NCI-H128 (cell line): ENCODE results near the gene SALL2.

Experiments
- DNase-seq: peaks from one replicate; lab custom pipeline; 2025; ENCODE audit not compliant: unreplicated experiment; lab: John Stamatoyannopoulos, UW

The SALL2 gene

DNA sequence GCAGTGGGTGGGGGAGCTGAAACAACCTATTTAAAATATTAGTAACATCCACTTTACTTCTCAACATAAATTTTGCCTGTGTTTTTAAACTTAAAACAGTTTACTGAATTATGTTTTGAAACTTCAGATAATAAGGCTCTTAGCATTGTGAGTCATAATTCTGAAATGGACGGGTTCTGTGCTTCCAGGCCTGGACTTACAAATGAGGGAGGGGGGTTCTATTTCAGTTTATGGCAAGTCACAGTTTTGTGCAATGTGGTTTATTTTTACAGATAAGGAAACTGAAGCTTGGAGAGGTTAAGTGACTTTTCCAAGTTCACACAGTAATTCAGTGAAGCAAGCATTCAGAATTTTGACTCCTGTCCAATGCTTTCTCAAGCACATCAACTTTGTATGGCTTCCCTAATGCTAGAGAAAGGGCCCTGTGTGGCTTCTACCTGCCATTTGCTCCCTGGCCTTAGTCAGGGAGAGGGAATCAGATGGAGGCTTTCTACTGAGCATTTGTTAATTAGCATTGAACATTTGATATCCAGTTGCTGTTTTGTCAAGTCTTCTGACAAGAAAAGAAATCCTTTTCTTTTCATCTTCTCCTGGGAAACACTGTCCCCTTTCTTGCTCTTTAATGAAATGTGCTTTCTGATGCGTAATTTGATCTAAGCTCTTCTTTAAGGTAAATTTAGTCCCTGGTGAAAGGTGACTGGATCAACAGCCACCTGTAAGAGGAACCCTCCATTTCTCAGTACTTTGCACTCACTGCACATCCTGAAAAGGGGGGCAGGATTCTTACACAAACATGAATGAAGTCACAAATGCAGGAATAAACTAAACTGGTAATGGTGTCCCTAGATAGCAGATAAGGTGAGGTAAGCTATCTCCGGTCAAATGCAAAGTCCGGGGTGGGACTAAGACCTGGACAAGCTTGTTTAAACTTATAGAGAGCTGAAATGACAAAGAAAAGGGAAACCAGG is 2.5 kb upstream of the SALL2 start:
- no peak for DNase-seq

DNA sequence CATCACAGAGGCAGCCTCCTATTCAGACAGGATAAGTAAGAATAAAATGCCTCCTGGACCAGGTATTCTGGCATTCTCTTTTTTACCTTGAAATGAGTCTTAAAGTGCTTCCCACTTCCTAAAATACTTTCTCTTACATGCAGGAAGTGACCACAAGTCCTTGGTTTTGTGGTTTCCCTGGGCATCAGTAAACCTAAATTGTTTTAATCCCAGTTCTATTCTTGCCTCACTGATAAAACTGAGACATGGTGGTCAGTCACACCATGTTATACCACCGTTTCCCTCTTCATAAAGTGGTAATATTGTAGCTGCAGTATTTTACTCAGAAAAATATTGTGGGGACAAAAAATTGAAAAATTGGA is 1.2 kb upstream of the SALL2 start:
- no peak for DNase-seq

DNA sequence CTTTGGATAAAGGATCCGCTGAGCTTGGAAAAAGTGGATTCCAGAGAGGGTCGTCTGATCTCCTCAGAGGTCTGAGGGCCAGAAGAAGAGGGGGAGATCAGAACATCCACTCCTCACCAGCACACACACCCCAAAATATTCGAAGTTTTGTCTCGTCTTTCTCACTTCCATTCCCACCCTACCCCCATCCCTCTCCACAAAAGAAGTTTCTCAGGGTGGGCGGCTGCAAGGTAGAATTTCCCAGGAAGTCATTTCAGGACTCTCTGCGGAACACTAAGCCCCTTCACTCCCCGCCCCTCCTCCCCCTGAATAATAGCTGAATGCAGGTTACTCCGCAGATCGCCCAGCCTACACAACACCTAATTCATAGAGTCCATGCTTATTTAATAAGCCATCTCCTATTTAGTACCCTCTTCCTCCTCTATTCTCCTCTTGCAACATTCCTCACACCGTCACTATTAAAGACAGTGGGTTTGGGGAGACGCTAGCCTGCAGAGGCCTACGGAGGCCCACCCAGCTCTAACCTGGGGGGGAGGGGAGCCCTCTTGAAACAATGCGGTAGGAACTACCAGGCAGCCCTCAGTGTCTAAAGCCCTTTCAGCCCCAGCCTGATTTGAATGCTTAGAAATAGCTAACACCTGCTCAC is 649 bp upstream of the SALL2 start:
- DNase-seq, result no peak

DNA sequence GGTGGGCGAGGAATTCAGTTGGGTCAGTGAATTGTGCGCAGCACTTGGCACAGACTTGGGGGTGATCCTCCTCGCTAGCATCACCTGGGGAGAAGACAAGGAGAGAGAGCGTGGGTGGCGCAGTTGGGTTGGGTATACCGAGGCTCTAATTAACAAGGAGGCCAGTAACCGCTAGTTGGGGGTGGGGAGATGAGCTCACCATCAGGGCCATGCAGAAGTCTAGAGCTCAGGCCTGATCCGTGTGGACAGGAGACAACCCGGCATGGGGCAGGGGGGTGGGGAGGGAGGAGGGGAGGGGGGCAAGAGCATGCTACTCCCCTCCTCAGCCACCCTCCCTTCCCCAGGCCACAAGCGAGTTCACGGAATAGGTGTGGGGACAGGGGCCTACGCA is 580 bp downstream of the SALL2 start:
- DNase-seq, result no peak

DNA sequence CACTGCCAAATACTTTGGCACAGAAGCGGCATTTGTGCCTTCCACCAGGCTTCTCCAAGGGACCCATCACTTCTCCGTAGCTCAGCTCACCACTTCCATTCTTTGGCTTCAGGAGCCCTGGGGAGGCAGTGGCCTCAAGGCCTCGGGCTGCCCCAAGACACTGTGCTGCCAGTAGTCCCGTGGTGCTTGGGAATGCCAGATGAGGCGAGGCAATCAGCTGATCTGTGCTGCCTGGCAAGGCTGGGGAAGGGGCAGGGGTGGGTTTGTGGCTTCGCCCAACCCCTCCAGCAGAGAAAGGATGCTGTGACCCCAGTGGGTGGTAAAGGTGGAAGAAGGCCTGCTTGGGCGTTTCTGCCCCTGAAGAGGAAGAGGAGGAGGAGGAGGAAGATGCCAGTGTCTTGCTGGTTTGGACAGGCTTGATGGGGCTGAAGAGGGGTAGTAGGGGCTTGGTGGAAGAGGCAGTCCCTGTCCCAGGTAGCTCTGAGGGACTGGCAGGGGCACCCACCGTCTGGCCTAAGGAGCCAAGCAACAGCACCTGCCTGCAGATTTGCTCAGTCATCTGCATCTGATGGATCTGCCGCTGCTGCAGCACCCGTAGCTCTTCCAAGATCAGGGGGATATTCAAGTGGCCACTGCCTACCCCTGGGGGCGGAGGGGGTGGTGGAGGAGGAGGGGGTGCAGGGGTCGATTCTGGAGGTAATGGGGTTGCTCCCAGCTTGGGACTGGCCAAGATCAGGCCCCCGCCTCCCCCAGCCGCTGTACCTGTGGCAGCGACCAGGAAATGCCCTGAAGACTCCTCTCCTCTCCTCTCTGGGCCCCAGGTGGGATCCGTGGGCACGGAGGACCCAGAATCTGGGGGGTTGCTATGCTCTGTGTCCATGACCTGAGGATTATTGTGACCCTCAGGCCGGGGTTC is 1.3 kb downstream of the SALL2 start:
- no peak for DNase-seq

DNA sequence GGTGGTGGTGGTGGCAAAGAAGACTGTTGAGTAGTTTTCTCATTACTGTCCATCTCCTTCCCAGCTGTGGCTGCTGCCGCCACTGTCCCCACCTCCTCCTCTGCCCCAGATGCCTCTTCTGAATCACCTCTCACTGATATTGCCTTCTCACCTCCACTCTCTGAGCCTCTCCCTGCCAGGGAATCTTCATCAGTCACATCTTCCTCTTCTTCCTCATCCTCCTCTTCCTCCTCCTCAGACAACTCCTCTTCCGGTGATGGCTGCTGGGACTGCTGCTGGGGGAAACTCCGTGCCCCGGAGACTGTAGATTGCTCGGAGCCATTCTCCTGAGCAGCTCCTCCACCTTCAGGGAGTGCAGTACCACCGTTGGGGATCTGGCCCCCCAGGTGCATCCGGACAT is 2.9 kb downstream of the SALL2 start:
- DNase-seq, result no peak

DNA sequence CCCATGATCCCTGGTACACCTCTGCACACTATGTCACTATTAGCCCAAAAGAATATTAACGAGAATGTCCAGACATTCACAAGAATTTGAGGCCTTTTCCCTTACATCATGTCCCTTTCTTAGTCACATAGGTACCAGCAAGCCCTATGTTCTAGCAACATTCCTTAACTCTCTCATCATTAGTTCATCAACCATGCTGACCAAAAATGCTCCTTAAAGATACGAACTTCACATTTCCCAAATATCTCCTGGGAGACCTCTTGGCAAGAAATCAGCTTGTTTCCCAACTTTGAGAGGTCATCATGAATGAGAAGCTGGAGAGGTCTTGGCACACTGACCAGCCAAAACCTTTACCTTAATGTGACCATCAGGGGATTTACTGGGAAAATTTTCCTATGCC is 4.6 kb downstream of the SALL2 start:
- DNase-seq, result no peak

DNA sequence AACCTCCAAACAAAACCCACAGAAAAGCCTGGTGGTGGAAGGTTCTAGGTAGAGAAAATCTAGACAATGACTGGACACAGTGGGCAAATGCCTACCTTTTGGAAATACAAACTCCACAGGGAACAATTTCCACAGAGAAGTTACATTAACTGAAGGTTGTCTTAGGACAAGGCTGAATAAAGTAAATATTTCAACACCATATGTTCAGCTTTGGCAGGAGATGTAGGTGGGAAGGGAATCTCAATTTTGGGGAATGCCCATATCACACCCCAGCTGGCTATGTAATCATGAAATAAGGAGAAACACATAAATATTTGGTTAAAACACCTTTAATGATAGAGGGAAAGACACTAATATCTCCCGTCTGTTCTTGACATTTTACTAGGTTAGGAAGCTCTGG is 5.4 kb downstream of the SALL2 start:
- DNase-seq, result no peak

DNA sequence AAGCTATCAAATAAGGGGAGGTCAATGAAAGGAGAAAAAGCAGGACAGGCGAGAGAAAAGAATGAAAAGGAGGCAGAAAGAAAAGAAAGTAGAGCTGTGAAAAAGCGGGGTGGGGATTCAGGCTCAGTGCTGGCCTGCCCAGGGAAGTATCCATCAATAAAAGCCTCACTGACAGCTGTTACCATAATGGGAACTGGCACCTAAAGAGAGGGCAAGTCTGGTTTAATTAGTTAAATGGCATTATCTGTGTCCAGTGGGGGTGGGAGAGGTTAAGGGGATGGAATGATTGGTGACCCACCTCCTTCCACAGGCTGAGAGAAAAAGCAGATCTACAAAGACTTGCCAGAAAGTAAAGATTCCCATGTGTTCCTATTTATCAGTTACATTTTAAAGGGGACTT is 7.4 kb downstream of the SALL2 start:
- no peak for DNase-seq

DNA sequence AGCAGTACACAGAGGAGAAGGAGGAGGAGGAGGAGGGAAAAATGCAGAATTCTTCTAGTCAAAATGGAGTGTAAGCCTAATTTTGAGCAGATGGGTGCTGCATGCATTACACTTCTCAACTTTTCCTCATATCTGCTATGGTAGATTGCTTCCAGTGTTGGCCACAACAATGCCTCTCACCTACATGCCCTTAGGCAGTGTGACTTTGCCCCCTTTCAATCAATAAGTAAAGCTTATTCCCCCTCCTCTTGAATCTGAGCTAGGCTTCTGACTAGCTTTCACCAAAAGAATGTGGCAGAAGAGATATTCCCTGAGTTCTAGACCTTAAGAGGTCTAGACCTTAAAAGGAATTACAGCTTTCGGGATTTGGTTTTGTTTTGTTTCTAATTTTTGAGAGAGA is 11.8 kb downstream of the SALL2 start:
- no peak for DNase-seq

DNA sequence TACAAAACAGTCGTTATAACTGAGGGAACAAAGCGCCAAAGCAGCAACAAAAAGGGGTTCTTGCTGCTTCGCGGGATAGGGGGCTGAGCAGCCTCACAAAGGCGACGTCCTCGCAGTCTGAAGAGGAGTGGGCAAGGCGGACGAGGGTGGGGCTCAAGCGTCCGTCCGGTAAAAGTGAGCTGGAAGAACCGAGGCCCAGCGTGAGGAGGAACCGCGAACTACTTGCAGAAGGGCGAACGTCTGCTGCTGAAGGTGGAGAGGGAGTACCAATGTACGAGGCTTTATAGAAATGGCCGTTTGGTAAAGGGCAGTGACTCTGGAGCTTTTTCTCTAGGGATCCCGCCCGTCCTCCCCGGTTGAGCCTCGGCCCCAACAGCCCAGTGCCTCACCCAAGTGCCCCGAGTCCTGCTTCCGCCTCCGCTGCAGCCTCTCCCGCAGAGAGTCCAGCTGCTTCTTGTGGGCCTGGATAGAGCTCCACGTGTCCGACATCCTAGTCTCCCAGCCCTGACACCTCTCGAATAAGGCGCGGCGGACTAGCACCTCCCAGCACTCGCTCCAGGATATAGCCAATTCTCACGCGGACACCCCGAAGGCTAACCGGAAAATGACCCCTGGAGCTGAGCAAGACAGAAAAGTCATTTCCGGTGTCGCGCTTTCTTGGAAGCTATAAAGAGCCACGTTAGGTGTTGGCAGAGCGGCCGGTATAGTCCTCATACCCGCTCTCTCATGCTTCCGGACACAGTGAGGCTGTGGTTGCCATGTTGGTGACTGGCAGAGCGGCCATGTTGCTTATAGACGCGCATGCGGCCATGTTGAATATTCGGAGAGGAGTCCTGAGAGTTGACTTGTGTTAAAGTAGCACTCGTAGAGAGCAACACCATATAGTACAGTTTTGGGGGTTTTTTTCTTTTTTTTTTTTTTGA is 15.2 kb downstream of the SALL2 start, which contains the start of gene METTL3:
Gene METTL3, minus strand, starts transcription at position 606 of the 923 bp plus-strand sequence. Its CDS starts 117 bp downstream, at position 489.
- DNase-seq, result peak; percentile 93

DNA sequence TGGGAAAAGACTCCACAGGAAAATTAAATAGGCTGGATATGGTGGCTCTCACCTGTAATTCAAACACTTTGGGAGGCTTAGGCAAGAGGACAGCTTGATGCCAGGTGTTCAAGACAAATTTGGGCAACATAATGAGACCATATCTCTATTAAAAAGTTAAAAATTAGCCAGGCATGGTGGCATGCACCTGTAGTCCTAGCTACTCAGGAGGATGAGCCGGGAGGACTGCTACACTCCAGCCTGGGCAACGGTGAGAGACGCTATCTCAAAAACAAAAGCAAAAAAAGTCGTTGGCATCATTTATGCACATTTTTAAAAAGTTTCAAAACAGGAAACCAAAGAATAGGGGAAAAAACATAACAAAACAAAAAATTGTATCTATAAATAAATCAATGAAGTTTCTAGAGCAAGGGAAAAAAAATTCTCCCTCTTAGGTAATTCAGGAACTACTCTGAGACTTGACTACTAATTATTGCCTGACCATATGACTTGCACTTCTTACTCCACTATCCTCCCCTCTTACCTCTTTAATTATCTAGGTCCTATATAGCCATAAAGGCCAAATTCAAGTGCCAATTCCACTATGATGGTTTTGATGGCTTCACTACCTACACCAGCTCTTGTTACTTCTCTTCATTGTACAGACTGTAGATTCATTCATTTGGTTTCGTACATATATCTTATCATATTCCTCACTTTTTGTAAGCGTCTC is 16.6 kb downstream of the SALL2 start:
- DNase-seq, result no peak

DNA sequence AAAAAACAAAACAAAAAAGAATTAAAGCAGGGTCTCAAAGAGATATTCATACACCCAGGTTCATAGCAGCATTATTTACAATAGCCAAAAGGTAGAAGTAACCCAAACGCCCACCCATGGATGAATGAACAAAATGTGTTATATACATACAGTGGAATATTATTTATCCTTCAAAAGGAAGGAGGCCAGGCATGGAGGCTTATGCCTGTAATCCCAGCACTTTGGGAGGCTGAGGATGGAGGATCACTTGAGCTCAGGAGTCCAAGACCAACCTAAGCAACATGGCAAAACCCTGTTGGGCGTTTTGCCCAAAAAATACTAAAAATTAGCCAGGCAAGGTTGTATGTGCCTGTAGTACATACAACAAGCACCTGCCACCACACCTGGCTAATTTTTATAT is 19.6 kb downstream of the SALL2 start:
- DNase-seq, result no peak

DNA sequence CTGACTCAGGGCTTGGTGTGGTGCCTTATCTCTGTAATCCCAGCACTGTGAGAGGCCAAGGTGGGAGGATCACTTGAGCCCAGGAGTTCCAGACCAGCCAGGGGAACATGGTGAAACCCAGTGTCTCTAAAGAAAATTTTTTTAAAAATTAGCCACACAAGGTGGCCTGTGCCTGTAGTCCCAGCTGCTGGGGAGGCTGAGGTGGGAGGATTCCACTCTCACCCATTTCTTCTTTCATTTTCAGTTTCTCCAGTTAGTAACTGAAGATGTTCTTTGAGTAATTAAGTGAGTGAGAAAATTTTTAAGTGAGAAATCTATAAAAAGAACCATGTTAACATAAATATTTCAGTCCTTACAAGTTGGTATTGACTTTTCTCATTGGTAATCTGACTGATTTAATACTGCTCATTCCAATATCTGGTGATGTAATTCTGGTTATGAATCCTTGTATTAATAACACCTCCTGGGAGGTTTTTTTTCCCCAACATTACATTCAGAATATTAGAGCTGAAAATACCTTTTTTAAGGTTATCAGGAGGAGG is 21.1 kb downstream of the SALL2 start:
- DNase-seq, result no peak

DNA sequence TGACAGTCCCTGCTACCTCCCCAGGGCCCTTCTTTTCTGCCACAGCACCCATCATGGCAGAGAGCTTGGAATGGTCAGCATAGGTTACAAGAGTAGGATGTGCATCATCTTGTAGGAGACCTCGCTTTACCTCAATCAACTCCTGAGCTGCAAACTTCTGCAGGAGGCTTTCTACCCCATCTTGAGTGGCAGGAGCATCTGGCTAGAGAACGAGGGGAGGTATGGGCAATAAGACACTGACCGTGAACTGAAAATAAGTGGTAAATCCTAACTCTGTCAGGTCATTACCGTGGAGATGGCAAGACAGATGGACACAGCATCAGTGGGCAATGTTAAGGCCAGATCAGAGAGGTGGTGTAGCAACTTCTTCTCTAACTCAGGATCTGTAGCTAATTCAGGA is 22.8 kb downstream of the SALL2 start:
- DNase-seq, result no peak

DNA sequence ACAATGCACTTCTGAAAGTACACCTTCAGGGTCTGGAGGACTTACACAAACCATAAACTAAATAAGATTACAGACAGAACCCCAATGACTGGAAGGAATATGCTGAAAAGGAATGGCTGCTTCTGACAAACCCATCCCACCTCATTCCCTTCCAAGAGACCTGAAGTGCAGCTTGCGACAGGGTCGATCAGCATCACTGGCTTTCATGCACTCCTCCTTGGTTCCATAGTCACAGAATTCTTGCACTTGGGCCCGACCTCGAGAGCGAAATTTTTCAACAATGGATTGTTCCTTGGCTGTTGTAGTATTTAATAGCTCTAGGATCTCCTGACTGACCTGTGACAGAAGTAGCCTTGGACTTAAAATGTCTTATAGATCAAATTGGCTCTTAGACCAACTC is 24.6 kb downstream of the SALL2 start:
- DNase-seq, result no peak

DNA sequence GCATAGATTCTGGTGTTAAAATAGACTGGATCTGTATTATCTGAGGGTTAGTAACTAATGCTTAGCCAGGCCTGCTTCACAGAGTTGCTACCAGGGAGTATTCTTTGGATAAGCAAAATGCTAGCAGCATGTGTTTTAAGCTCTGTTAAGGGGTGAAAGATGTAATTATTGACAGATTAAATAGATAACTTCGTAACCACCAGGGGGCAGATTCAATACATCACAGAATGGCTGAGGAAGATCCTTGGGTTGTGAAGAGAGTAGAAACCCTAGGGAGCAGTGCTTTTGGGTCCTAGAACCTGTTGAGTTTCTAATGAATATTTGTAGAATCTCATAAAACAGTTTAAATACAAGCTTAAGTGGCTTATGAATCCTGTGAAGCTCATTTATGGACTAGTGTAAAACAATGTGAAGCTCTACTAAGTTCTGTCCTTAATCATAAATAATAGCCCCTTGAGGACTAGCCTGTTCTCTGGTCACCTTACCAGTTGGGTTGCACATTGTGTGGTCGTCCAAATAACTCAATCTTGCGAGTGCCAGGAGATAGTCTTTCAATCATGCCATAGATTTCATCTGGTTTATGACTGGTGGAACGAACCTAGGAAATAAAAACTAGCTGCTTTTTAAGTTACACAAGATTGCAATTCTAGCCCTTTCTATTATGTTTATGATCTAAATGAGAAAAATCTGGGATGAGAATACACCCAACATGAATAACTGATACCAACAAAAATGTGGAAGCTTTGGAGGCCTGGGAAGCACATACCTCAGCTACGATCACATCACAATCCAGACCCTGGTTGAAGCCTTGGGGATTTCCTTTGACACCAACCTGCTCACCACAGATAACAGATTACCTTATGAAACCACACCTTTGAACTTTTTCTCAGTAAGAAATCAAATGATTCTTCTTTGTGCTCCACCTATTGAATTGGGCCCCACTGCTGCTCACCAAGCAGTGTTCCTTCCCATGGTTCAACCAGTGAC is 27.3 kb downstream of the SALL2 start:
- DNase-seq, result no peak

DNA sequence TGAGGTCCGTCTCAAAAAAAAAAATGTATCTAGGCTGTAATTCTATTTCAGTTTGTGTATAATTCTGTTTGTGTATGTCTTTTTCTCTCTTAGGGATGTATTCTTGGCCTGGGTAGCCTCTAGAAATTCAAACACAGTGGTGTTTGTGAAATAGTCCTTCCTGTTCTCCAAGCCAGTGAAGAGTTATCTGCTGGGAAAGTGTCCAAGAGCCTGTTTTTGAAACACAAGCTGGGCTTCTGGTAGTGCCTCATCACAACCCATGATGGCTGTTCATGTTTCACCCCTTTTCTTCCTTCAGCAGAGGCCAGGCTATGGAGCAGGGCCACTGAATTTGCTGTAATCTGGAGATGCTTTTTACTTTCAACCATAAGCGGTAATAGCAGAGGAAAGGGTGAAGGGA is 29.7 kb downstream of the SALL2 start:
- no peak for DNase-seq
